ENCODE data around the gene METTL23. TPM values are rescaled to one million over a fixed set of nuclear protein-coding genes. Genes with fewer than 3 reads are reported as not detected.

Gene METTL23
- total and polyA plus RNA-seq, 8 donors, result 1.2 to 72.1 (median 31.7) TPM

DNA sequence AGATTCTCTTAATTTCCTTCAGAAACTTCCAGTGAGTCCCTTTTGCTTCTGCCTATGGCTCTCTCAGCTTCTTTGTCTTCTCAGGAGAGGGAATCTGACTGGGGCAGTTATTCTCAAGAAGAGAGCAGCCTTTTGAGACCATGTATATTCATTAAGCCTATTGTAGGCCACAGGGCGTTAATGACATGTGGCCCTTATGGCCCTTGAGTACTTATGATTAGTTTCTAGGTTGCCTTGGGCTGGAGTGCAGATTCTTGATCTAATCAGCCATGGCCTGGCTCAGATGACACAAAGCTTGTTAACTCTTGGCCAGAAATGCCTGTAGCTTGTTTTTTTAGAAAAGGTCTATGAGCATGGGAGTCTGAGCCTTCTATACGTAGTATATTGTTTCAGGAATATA, 28.6 kb downstream of the METTL23 start:
- Histone ChIP-seq H3K4me1 (no peaks in the 10 kb centered on the region), H3K27me3 (no peaks in the 10 kb centered on the region), H3K9me3 (no peaks in the 10 kb centered on the region), H3K27ac (no peak overlapping the region), H3K36me3 (peaks cover 26 to 77% (median 63%) of the 10 kb centered on the region in 4 donors), H3K4me3 (no peak overlapping the region)
- no peak for DNase-seq
- WGBS, 5 donors, result 94 to 99% (median 97%) methylated on average over 2 of the region's 2 CpGs
- no peak for TF ChIP-seq POLR2A (IDR thresholded peaks at IDR 0.05)
- no peak for TF ChIP-seq POLR2AphosphoS5 (IDR thresholded peaks at IDR 0.05)
- intact Hi-C loops (cut with DNase I; ENCODE audit: low total_unique reads), result no loop called here

DNA sequence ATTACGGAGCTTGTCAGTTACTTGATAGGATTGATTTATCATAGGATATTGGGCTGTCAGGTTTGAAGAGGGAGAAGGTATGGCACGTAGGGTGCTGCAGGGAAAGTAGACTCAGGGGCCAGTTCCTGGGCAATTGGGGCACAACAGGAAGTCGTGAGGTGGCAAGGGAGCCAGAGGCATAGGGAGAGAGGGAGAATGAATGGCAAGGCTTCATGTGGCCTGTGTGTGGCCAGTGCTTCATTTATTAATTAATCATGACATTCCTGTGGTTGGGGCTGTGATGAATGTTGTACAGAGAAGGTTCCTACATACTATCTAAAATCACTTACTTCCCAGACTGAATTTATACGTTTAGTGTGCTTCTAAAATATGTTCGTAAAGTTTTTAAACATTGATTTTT, 30.6 kb downstream of the METTL23 start:
- Histone ChIP-seq H3K4me3 (no peak overlapping the region), H3K9me3 (no peaks in the 10 kb centered on the region), H3K36me3 (peaks cover 26 to 90% (median 70%) of the 10 kb centered on the region in 4 donors), H3K4me1 (no peaks in the 10 kb centered on the region), H3K27me3 (no peaks in the 10 kb centered on the region), H3K27ac (no peak overlapping the region)
- TF ChIP-seq EP300 (IDR thresholded peaks at IDR 0.05), result no peak
- TF ChIP-seq, protein P1, sequence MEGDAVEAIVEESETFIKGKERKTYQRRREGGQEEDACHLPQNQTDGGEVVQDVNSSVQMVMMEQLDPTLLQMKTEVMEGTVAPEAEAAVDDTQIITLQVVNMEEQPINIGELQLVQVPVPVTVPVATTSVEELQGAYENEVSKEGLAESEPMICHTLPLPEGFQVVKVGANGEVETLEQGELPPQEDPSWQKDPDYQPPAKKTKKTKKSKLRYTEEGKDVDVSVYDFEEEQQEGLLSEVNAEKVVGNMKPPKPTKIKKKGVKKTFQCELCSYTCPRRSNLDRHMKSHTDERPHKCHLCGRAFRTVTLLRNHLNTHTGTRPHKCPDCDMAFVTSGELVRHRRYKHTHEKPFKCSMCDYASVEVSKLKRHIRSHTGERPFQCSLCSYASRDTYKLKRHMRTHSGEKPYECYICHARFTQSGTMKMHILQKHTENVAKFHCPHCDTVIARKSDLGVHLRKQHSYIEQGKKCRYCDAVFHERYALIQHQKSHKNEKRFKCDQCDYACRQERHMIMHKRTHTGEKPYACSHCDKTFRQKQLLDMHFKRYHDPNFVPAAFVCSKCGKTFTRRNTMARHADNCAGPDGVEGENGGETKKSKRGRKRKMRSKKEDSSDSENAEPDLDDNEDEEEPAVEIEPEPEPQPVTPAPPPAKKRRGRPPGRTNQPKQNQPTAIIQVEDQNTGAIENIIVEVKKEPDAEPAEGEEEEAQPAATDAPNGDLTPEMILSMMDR (IDR thresholded peaks at IDR 0.05), result no peak
- TF ChIP-seq POLR2A (IDR thresholded peaks at IDR 0.05), result no peak
- no peak for TF ChIP-seq POLR2AphosphoS5 (IDR thresholded peaks at IDR 0.05)
- DNase-seq, result no peak
- intact Hi-C loops (cut with DNase I; ENCODE audit: low total_unique reads), result no loop called here
- WGBS, 5 donors, result 89 to 97% (median 96%) methylated on average over 5 of the region's 5 CpGs

DNA sequence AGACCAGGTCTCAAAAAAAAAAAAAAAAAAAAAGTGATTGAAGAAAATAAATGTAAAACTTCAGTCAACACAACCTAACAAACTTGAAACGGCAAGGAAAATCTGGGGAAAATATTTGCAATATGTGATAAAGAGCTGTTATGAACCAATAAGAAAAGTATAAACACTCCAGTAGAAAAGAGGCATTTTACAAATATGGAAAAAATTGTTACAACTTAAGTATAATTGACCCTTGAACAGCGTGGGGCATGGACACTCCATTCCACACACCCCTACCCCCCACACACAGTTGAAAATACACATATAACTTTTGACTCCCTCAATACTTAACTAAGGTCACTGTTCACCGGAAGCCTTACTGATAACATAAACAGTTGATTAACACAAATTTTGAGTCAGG, 31.9 kb downstream of the METTL23 start:
- intact Hi-C loops (cut with DNase I; ENCODE audit: low total_unique reads), result no loop called here
- Histone ChIP-seq H3K9me3 (no peaks in the 10 kb centered on the region), H3K4me1 (no peaks in the 10 kb centered on the region), H3K27ac (no peak overlapping the region), H3K4me3 (no peak overlapping the region), H3K27me3 (no peaks in the 10 kb centered on the region), H3K36me3 (peaks cover 22 to 85% (median 60%) of the 10 kb centered on the region in 4 donors)
- WGBS, 5 donors, result 85 to 95% (median 90%) methylated on average over 3 of the region's 3 CpGs
- TF ChIP-seq, protein P1 (IDR thresholded peaks at IDR 0.05), result no peak
- no peak for TF ChIP-seq EP300 (IDR thresholded peaks at IDR 0.05)
- TF ChIP-seq POLR2A (IDR thresholded peaks at IDR 0.05), result no peak
- TF ChIP-seq POLR2AphosphoS5 (IDR thresholded peaks at IDR 0.05), result no peak
- DNase-seq, result no peak

- H3K27me3 ChIP-seq, result no peaks in the 10 kb centered on the region
- TF ChIP-seq EP300 (IDR thresholded peaks at IDR 0.05) (no peak), POLR2A (IDR thresholded peaks at IDR 0.05) (no peak), POLR2AphosphoS5 (IDR thresholded peaks at IDR 0.05) (no peak)
- TF ChIP-seq, protein P1 (IDR thresholded peaks at IDR 0.05), result no peak
- peak in 1 of 2 donors; percentile 39 for DNase-seq
- H3K4me3 ChIP-seq, result no peak overlapping the region
- intact Hi-C loops (cut with DNase I; ENCODE audit: low total_unique reads), result no loop called here
- H3K9me3 ChIP-seq, result no peaks in the 10 kb centered on the region
- H3K36me3 ChIP-seq, result peaks cover 44 to 97% (median 89%) of the 10 kb centered on the region in 4 donors
- H3K27ac ChIP-seq, result peak overlapping the region in 2 of 5 donors; percentile 27 to 35
- peaks cover 0 to 8% (median 0%) of the 10 kb centered on the region in 4 donors for H3K4me1 ChIP-seq
- WGBS, 5 donors, result 53 to 77% (median 63%) methylated on average over 6 of the region's 6 CpGs
These were observed 46.3 kb downstream of the METTL23 start for GRCh38 chr17:76772842-76773525.

GRCh38 chr17:76775021-76775600, 48.5 kb downstream of the METTL23 start:
- TF ChIP-seq EP300 (IDR thresholded peaks at IDR 0.05) (no peak), POLR2A (IDR thresholded peaks at IDR 0.05) (no peak), POLR2AphosphoS5 (IDR thresholded peaks at IDR 0.05) (no peak)
- TF ChIP-seq, protein P1 (IDR thresholded peaks at IDR 0.05), result no peak
- no peak for DNase-seq
- Histone ChIP-seq H3K27me3 (no peaks in the 10 kb centered on the region), H3K4me3 (no peak overlapping the region), H3K27ac (no peak overlapping the region), H3K36me3 (peaks cover 40 to 96% (median 86%) of the 10 kb centered on the region in 4 donors), H3K4me1 (peaks cover 0 to 8% (median 0%) of the 10 kb centered on the region in 4 donors), H3K9me3 (no peaks in the 10 kb centered on the region)
- WGBS, 5 donors, result 85 to 94% (median 87%) methylated on average over 10 of the region's 10 CpGs
- intact Hi-C loops (cut with DNase I; ENCODE audit: low total_unique reads), result no loop called here
